ENCODE measurements around the gene OR5M3. TPM values are rescaled to one million over a fixed set of nuclear protein-coding genes. Genes with fewer than 3 reads are reported as not detected.

OR5M3 gene
- total RNA-seq, 4 donors from 2014 or later = not detected

DNA sequence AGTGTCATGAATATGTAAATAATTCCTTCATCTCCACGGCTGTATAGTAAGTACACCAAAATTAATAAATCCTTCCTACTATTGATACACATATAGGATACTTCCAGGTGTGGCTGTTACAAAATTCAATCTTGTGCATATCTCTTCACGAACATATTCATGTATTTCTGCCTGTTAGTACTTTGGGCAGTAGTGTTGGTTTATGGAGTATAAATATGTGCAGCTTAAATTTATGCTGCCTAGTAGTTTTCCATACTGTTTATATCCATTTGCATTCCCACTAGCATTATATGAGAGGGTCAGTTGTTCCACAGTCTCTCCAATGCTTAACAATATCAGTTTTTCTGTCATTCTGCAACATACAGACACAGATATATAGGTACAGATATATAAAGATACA lies 22.0 kb upstream of the OR5M3 start:
- intact Hi-C loops (cut with DNase I) = no loop called here
- no peak for DNase-seq (ENCODE audit: extremely low spot score)
- TF ChIP-seq POLR2AphosphoS5 (IDR thresholded peaks at IDR 0.05) (no peak), POLR2A (IDR thresholded peaks at IDR 0.05; ENCODE audit: low read depth) (no peak), EP300 (IDR thresholded peaks at IDR 0.05) (no peak)
- TF ChIP-seq, protein P1, sequence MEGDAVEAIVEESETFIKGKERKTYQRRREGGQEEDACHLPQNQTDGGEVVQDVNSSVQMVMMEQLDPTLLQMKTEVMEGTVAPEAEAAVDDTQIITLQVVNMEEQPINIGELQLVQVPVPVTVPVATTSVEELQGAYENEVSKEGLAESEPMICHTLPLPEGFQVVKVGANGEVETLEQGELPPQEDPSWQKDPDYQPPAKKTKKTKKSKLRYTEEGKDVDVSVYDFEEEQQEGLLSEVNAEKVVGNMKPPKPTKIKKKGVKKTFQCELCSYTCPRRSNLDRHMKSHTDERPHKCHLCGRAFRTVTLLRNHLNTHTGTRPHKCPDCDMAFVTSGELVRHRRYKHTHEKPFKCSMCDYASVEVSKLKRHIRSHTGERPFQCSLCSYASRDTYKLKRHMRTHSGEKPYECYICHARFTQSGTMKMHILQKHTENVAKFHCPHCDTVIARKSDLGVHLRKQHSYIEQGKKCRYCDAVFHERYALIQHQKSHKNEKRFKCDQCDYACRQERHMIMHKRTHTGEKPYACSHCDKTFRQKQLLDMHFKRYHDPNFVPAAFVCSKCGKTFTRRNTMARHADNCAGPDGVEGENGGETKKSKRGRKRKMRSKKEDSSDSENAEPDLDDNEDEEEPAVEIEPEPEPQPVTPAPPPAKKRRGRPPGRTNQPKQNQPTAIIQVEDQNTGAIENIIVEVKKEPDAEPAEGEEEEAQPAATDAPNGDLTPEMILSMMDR (IDR thresholded peaks at IDR 0.05) = no peak
- Histone ChIP-seq H3K36me3 (no peaks in the 10 kb centered on the region), H3K27ac (replicated peaks in 1 of 4) (no peak overlapping the region), H3K27me3 (no peaks in the 10 kb centered on the region), H3K4me1 (no peaks in the 10 kb centered on the region), H3K9me3 (peaks cover 0 to 7% (median 0%) of the 10 kb centered on the region in 4 donors), H3K4me3 (no peak overlapping the region)
- 78% methylated on average over 2 of the region's 2 CpGs for WGBS

GRCh38 chr11:56491270-56491669 lies 18.1 kb upstream of the OR5M3 start, which contains the start of gene OR5M8:
Gene OR5M8 (minus strand): TSS chr11:56491370. CDS start chr11:56491370, 0 bp downstream.
- WGBS = 79% methylated on average over 7 of the region's 7 CpGs
- Histone ChIP-seq H3K4me3 (no peak within 1 kb of the TSS), H3K27me3 (no peaks in the 10 kb centered on the region), H3K36me3 (no peaks in the 10 kb centered on the region), H3K9me3 (peaks cover 0 to 7% (median 0%) of the 10 kb centered on the region in 4 donors), H3K4me1 (no peaks in the 10 kb centered on the region), H3K27ac (replicated peaks in 1 of 4) (no peak within 1 kb of the TSS)
- TF ChIP-seq, protein P1 (IDR thresholded peaks at IDR 0.05) = no peak
- TF ChIP-seq EP300 (IDR thresholded peaks at IDR 0.05) (no peak), POLR2A (IDR thresholded peaks at IDR 0.05; ENCODE audit: low read depth) (no peak), POLR2AphosphoS5 (IDR thresholded peaks at IDR 0.05) (no peak)
- intact Hi-C loops (cut with DNase I) = no loop called here
- DNase-seq (ENCODE audit: extremely low spot score) = no peak

DNA sequence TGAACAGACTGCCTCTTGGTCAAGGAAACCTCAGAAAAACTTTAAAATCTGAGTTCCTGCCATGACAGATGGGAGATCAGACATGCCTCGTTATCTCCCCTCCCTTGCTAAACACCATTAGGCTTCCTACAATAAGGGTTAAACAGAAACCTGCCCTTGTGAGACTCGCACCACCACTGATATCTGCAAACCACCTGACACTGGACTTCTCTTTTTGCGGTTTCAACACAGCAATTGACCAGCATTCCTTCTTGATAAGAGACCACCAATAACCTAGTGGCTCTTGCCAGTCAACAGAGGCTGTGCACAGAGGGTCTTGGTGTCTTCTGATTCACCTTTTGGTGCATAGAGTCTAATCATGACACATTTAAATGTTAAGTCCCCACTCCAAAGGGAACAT lies 13.6 kb upstream of the OR5M3 start:
- 65% methylated on average over 3 of the region's 3 CpGs for WGBS
- Histone ChIP-seq H3K4me3 (no peak overlapping the region), H3K27ac (replicated peaks in 1 of 4) (no peak overlapping the region), H3K9me3 (peaks cover 0 to 7% (median 0%) of the 10 kb centered on the region in 4 donors), H3K4me1 (no peaks in the 10 kb centered on the region), H3K27me3 (no peaks in the 10 kb centered on the region), H3K36me3 (no peaks in the 10 kb centered on the region)
- TF ChIP-seq POLR2AphosphoS5 (IDR thresholded peaks at IDR 0.05) (no peak), EP300 (IDR thresholded peaks at IDR 0.05) (no peak), POLR2A (IDR thresholded peaks at IDR 0.05; ENCODE audit: low read depth) (no peak)
- TF ChIP-seq, protein P1 (IDR thresholded peaks at IDR 0.05) = no peak
- no peak for DNase-seq (ENCODE audit: extremely low spot score)
- intact Hi-C loops (cut with DNase I) = no loop called here

GRCh38 chr11:56474729-56475235 lies 1.6 kb upstream of the OR5M3 start:
- Histone ChIP-seq H3K27me3 (no peaks in the 10 kb centered on the region), H3K36me3 (no peaks in the 10 kb centered on the region), H3K4me3 (no peak overlapping the region), H3K27ac (replicated peaks in 1 of 4) (no peak overlapping the region), H3K4me1 (no peaks in the 10 kb centered on the region), H3K9me3 (no peaks in the 10 kb centered on the region)
- intact Hi-C loops (cut with DNase I) = no loop called here
- 78% methylated on average over 1 of the region's 1 CpG for WGBS
- no peak for DNase-seq (ENCODE audit: extremely low spot score)
- TF ChIP-seq, protein P1 (IDR thresholded peaks at IDR 0.05) = no peak
- TF ChIP-seq POLR2AphosphoS5 (IDR thresholded peaks at IDR 0.05) = no peak
- TF ChIP-seq EP300 (IDR thresholded peaks at IDR 0.05) = no peak
- no peak for TF ChIP-seq POLR2A (IDR thresholded peaks at IDR 0.05; ENCODE audit: low read depth)

DNA sequence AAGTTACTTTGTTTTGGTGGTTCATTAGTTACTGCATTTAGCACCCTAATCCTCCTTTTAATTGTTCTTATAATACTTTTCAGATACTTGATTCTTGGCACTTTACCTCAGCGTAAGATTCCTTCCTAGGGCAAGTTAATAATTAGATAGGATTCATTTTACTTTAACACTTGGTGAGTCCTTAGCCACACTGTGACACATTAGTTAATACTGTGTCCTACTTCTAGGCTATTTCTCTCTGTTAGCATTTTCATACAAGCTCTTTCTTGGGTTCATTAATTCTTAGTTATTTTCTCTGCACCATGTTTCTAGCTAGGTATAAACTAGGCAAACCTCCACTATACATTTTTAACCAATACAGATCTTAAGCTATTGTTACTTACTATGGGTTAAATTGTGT lies 16.1 kb downstream of the OR5M3 start:
- Histone ChIP-seq H3K4me1 (no peaks in the 10 kb centered on the region), H3K36me3 (no peaks in the 10 kb centered on the region), H3K4me3 (no peak overlapping the region), H3K9me3 (no peaks in the 10 kb centered on the region), H3K27me3 (no peaks in the 10 kb centered on the region), H3K27ac (replicated peaks in 1 of 4) (no peak overlapping the region)
- 79% methylated on average over 1 of the region's 1 CpG for whole genome bisulfite sequencing
- DNase-seq (ENCODE audit: extremely low spot score) = no peak
- TF ChIP-seq, protein P1 (IDR thresholded peaks at IDR 0.05) = no peak
- TF ChIP-seq POLR2A (IDR thresholded peaks at IDR 0.05; ENCODE audit: low read depth) = no peak
- TF ChIP-seq POLR2AphosphoS5 (IDR thresholded peaks at IDR 0.05) = no peak
- TF ChIP-seq EP300 (IDR thresholded peaks at IDR 0.05) = no peak
- intact Hi-C loops (cut with DNase I) = no loop called here
